ENCODE results near the gene SLC39A11.

- no peak for TF ChIP-seq CTCF (conservative IDR thresholded peaks at IDR 0.05; ENCODE audit: low read depth, low read length)
- TF ChIP-seq EZH2 (IDR thresholded peaks at IDR 0.05; ENCODE audit: borderline replicate concordance, low read depth, low read length, poor library complexity, severe bottlenecking) = no peak
Observed at GRCh38 chr17:73042809-73043685, 49.4 kb downstream of the SLC39A11 start.
